HAP-1 (cell line): ENCODE results near the gene SH3GL2.

Experiments used
- DNase-seq, 2 experiments: peaks; one replicate each; pipeline ENCODE4 v3.0.0-alpha.2; 2016 to 2020; ENCODE audit warnings: low spot score in 2 of 2
- H3K27me3 ChIP-seq: fragments of 250-450 bp; sonication (Bioruptor Pico); 2 replicates; pipeline ENCODE4 v1.5.1; 2020; ENCODE audit warnings: low read depth, mild to moderate bottlenecking, moderate library complexity
- H3K36me3 ChIP-seq: fragments of 250-450 bp; sonication (Bioruptor Pico); replicated peaks from 2 replicates; pipeline ENCODE4 v1.5.1; 2020; ENCODE audit warnings: mild to moderate bottlenecking
- H3K4me1 ChIP-seq: fragments of 250-450 bp; sonication (Bioruptor Pico); 2 replicates; pipeline ENCODE4 v1.5.1; 2020; ENCODE audit warnings: mild to moderate bottlenecking
- H3K4me3 ChIP-seq: fragments of 250-450 bp; sonication (Bioruptor Pico); 2 replicates; pipeline ENCODE4 v1.5.1; 2020; ENCODE audit warnings: mild to moderate bottlenecking, moderate library complexity
- H3K9me3 ChIP-seq: fragments of 250-450 bp; sonication (Bioruptor Pico); 2 replicates; pipeline ENCODE4 v1.5.1; 2020; ENCODE audit warnings: mild to moderate bottlenecking, moderate library complexity
- in situ Hi-C: fragments of 300-500 bp; cut with MboI; formaldehyde crosslinking; loops from 3 replicates; pipeline ENCODE4 v1.14.3; 2020; ENCODE audit warnings: low sequenced_read_pairs, inconsistent platforms, mixed read lengths

Gene SH3GL2

DNA sequence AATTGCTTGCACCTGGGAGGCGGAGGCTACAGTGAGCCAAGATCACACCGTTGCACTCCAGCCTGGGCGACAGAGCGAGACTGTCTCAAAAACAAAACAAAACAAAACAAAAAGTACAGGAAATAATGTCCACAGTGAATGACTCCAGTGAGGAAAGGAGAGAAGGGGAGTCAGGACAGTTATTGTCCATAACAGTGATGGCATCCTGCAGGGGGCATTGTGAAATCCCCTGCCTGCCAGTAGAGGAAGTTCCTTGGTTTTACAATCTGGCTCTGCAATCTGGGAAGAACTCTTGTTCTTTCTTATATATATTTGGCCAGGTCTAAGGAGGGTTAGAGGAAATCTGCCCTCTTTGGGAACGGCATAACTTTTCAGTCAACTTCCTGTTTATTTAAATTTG lies 8.2 kb downstream of the SH3GL2 start:
- no peaks in the 10 kb centered on the region for H3K9me3 ChIP-seq
- peaks cover 4% of the 10 kb centered on the region; the same call in 1 of the 2 replicates for H3K4me1 ChIP-seq
- H3K27me3 ChIP-seq: peaks cover 9% of the 10 kb centered on the region
- no peaks in the 10 kb centered on the region for H3K36me3 ChIP-seq
- H3K4me3 ChIP-seq: no peak overlapping the region
- in situ Hi-C loops: no loop called here
- no peak for DNase-seq

DNA sequence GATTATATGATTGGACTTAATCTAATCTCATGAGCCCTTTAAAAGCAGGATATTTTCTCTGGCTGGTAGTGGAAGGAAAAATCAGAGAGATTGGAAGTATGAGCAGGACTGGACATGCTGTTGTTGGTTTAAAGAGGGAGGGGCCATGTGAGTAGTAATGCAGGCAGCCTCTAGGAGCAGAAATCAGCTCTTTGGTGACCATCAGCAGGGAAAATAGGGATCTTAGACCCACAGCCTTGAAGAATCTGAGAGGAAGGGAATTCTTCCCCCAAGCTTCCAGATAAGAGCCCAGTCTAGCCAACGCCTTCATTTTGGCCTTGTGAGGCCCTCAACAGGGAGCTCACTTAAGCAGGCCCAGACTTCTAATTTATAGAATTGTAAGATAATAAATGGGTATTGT lies 9.5 kb downstream of the SH3GL2 start:
- DNase-seq: no peak
- Histone ChIP-seq H3K4me1 (peaks cover 7% of the 10 kb centered on the region; the same call in 1 of the 2 replicates), H3K4me3 (no peak overlapping the region), H3K27me3 (0 out of 2 replicates have a peak, but pooled peaks cover under 1% of the 10 kb centered on the region), H3K9me3 (no peaks in the 10 kb centered on the region), H3K36me3 (no peaks in the 10 kb centered on the region)
- in situ Hi-C loops: no loop called here

DNA sequence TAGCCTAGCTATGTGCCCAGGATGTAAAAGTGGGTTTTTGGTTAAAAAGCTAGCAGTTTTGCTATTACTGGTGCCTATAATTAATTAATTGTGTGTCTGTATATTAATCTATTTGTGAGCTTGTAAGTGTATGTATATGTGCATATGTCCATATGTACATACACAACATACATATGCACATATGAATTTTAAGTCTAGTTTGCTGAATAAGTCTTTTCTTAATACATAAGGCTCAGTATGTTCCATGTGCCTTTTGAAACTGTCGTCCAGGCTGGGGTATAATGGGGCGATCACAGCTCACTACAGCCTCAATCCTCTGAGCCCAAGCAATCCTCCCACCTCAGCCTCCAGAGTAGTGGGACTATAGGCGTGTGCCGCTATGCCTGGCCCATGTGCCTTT lies 10.1 kb downstream of the SH3GL2 start:
- no peaks in the 10 kb centered on the region for H3K9me3 ChIP-seq
- in situ Hi-C loops: no loop called here
- H3K4me1 ChIP-seq: peaks cover 7% of the 10 kb centered on the region; the same call in 1 of the 2 replicates
- H3K36me3 ChIP-seq: no peaks in the 10 kb centered on the region
- H3K4me3 ChIP-seq: no peak overlapping the region
- no peak for DNase-seq
- H3K27me3 ChIP-seq: no peaks in the 10 kb centered on the region

DNA sequence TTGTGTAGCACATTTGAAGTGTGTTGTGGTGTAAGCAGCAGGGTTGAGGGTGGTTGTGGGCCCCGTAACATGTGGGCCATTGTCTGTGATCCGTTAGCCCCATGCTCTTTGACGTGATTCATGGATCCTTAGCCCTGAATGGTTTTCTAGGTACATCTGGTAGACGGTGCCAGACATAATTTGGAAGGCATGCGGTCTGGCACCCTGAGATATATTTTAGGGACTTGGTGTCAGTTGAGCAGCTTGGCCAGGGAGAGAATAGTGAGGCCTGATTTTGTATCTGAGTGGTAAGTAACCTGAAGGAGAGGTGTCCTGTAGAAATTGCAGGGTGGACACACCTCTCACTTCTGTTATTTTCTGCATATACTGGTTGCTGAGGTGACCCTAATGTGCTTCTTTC lies 10.9 kb downstream of the SH3GL2 start:
- no peaks in the 10 kb centered on the region for H3K36me3 ChIP-seq
- DNase-seq: no peak
- peaks cover 5% of the 10 kb centered on the region for H3K27me3 ChIP-seq
- no peaks in the 10 kb centered on the region for H3K9me3 ChIP-seq
- H3K4me1 ChIP-seq: peaks cover 7% of the 10 kb centered on the region; the same call in 1 of the 2 replicates
- no peak overlapping the region for H3K4me3 ChIP-seq
- in situ Hi-C loops: no loop called here

DNA sequence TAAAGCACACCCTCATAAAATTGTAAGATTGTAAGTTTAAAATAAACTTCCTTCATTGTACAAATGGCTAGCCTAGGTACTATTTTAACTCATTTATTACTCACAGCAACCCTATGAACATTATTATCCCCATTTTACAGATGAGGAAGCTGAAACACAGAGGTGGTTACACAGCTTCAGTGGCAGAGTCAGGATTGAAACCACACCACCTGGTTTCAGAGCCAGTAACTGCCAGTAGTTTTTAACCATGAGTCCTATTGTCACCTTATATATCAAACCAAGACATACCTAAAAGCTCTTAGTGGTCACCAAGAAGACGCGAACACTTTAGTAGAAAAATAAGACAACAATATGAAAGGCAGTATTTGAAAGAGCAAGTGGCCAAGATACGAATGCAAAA lies 16.1 kb downstream of the SH3GL2 start:
- peaks cover 25% of the 10 kb centered on the region for H3K27me3 ChIP-seq
- peaks cover 7% of the 10 kb centered on the region; the same call in 1 of the 2 replicates for H3K4me1 ChIP-seq
- no peak for DNase-seq
- in situ Hi-C loops: no loop called here
- no peaks in the 10 kb centered on the region for H3K36me3 ChIP-seq
- no peaks in the 10 kb centered on the region for H3K9me3 ChIP-seq
- no peak overlapping the region for H3K4me3 ChIP-seq

DNA sequence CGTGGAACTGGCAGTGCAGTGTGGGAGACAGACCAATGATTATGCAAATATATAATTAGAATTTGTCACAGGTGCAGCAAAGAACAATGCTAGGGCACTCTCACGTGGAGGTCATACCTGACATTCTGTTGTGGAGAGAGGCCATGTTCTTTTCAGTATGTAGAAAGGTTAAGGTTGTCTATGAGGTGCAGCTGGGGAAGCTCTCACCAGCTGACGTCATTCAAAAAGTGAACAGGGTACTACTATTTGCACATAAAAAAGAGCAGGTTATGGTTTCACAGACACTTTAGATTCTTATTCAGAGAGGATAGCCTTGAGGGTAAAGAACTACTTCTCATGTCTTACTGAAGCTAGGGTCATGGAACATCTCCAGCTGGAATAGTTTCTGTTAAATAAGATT lies 19.1 kb downstream of the SH3GL2 start:
- no peaks in the 10 kb centered on the region for H3K4me1 ChIP-seq
- no peak for DNase-seq
- no peaks in the 10 kb centered on the region for H3K36me3 ChIP-seq
- peaks cover 35% of the 10 kb centered on the region for H3K27me3 ChIP-seq
- in situ Hi-C loops: no loop called here
- no peaks in the 10 kb centered on the region for H3K9me3 ChIP-seq
- no peak overlapping the region for H3K4me3 ChIP-seq

DNA sequence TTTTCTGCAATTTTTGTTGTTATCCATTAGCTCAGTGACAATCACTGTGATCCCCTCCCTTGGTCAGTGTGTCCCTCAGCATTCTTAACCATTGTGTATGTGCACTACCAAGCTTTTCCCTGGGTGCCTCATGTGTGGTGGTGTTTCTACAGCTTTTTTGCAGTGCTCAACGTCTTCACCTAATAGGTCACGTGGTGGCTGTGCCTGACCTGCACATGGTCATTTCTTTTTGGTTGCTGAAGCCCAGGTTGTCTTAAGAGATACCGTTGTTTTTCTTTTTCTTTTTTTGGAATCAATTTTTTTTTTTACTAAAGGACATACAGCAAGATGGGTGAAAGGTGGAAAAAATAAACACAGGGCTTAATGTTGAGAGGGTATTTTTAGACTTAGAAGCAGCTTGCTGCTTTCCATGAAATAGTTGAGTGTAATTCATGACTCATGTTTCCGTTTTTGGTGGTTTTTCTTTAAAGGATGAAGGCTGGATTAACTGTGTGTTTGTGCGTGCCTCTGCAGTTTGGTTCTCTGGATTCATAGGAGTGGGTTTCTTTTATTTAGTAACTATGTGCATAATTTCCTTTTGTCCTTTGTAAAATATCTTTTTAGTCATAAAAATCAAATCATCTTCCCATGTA lies 22.2 kb downstream of the SH3GL2 start:
- H3K36me3 ChIP-seq: no peaks in the 10 kb centered on the region
- H3K4me3 ChIP-seq: no peak overlapping the region
- H3K4me1 ChIP-seq: no peaks in the 10 kb centered on the region
- no peak for DNase-seq
- in situ Hi-C loops: no loop called here
- peaks cover 19% of the 10 kb centered on the region for H3K27me3 ChIP-seq
- H3K9me3 ChIP-seq: no peaks in the 10 kb centered on the region

DNA sequence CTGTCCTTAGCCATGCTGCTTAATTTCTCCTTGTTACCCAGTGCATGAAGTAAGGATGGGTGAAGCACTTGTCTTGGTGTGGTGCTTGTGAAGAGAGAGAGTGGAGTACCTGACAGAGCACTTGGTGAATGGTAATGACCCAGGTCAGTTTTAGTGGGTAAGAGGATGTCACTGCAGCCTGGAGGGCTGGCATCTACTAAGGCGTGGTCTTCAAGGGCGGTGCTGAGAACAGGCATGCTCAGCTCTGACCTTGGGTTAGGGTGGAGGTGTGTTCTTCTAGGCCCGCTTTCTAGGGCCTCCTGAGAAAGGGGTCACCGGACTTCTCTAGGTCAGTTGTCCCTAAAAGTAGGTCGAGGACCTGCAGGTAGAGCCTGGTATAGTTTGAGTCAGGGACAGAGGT lies 25.7 kb downstream of the SH3GL2 start:
- in situ Hi-C loops: no loop called here
- no peak overlapping the region for H3K4me3 ChIP-seq
- no peaks in the 10 kb centered on the region for H3K4me1 ChIP-seq
- no peaks in the 10 kb centered on the region for H3K9me3 ChIP-seq
- DNase-seq: no peak
- peaks cover 15% of the 10 kb centered on the region for H3K27me3 ChIP-seq
- no peaks in the 10 kb centered on the region for H3K36me3 ChIP-seq

DNA sequence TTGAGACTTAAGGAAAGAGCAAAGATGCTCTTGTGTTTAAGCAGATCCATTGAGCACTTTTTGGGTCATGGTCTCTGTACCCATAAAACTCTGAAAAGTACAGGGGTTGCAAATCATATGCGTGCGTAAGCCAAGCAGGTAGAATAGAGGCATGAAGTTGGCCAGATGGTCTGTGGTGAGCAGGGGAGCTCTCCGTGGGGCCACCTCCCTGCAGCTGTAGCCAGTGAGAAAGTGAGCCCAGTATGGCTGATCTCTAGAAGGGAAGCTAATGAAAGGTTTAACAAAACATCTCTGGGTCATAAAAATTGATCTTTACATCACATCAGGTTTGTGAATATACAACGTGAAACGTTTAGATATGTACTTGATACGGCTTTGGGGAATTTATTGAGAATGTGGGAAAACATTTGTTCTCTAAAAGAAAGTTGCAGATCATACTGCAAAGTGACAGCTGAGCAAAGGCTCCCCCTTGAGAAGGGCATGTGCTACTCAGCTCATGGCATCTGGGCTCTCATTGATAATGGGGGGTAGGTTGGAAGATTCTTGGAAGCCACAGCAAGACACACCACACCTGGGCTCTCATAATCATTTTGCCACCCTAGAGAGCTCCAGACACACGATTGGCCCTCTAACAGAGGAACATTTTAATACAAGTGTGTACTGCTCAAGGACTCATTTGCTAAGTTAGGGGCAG lies 30.6 kb downstream of the SH3GL2 start:
- Histone ChIP-seq H3K4me1 (no peaks in the 10 kb centered on the region), H3K36me3 (no peaks in the 10 kb centered on the region), H3K4me3 (no peak overlapping the region), H3K9me3 (no peaks in the 10 kb centered on the region), H3K27me3 (peaks cover 11% of the 10 kb centered on the region)
- DNase-seq: no peak
- in situ Hi-C loops: no loop called here

DNA sequence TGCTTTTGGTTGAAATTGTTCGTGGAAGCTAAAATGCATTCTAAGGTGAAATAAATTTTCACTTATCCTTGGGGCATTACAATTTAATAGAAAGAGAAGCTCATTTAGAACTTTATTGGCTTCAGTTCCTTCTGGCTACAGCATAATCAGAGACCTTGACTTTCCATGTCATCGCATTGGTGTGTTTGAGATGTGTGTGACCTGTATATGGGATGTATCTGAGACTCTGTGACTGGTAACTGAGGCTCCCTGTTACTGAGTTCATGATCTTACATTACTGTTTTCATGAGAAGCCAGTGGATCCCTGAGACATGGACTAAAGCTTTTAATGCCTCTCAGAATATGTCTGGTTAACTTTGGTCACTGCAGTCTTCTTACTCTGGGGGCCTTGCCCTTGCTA lies 32.5 kb downstream of the SH3GL2 start:
- in situ Hi-C loops: no loop called here
- Histone ChIP-seq H3K4me1 (no peaks in the 10 kb centered on the region), H3K4me3 (no peak overlapping the region), H3K9me3 (no peaks in the 10 kb centered on the region), H3K36me3 (no peaks in the 10 kb centered on the region), H3K27me3 (peaks cover 16% of the 10 kb centered on the region)
- DNase-seq: no peak

DNA sequence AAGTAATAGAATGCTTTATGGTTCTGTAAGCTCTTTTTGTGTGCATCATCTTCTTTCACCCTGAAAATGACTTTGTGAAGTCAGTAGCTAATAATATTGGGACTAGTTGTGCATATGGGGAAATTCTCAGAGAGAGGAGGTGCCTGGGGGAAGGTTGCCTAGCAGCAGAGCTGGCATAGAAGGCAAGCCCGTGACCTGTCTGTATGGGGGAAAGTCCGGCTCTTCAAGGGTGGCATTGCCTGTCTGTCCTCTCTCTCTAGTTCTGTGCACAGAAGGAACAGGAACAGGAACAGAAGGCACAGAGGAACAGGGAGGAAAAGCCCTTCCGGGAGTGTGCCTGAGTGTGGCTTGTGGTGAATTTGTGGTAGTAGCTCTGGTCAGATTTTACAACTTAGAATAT lies 33.1 kb downstream of the SH3GL2 start:
- Histone ChIP-seq H3K27me3 (peaks cover 15% of the 10 kb centered on the region), H3K4me3 (no peak overlapping the region), H3K9me3 (no peaks in the 10 kb centered on the region), H3K4me1 (no peaks in the 10 kb centered on the region), H3K36me3 (no peaks in the 10 kb centered on the region)
- in situ Hi-C loops: no loop called here
- no peak for DNase-seq

DNA sequence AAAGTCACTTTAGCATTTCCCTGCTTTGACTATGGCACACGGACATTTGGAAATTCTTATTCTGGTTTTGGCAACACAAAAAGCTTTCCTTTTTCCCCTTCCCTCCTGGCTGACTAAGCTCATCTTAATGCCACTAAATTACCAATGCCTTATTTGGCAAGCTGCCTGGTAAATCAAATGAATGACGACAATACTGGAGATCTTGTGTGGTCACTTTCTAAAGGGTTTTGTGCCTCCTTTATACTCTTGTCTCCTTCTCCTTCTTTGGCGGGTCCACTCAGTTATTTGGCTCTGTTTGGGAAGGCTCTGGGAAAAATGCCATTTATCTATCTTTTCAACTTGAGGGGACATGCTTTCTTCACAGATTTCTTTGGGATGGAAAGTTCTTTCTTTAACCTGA lies 34.9 kb downstream of the SH3GL2 start:
- H3K4me3 ChIP-seq: no peak overlapping the region

DNA sequence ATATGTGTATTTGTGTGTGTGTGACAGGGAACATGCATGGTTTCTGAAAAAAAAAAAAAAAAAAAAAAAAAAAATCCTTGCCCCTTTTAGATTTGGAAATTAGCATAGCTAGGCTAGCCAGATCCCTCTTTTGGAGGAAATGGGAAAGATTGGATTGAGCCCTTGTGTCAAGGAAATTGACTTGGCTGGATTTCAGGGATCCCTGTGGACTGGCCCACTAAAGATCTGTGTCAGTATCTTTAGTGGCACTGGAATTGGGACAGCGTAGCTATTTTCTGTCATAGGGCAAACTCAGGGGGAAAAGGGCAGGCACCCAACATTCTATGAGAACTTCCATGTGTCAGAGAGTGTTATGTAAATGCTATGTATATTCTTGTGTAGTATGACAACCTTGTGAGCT lies 35.4 kb downstream of the SH3GL2 start:
- no peaks in the 10 kb centered on the region for H3K4me1 ChIP-seq
- H3K4me3 ChIP-seq: no peak overlapping the region
- peaks cover 11% of the 10 kb centered on the region for H3K27me3 ChIP-seq
- H3K9me3 ChIP-seq: no peaks in the 10 kb centered on the region
- H3K36me3 ChIP-seq: no peaks in the 10 kb centered on the region
- in situ Hi-C loops: no loop called here
- no peak for DNase-seq

More for the DNA sequence above, 34.9 kb downstream of the SH3GL2 start:
- no peaks in the 10 kb centered on the region for H3K36me3 ChIP-seq
- H3K27me3 ChIP-seq: peaks cover 11% of the 10 kb centered on the region
- no peaks in the 10 kb centered on the region for H3K4me1 ChIP-seq
- in situ Hi-C loops: no loop called here
- H3K9me3 ChIP-seq: no peaks in the 10 kb centered on the region
- DNase-seq: no peak

DNA sequence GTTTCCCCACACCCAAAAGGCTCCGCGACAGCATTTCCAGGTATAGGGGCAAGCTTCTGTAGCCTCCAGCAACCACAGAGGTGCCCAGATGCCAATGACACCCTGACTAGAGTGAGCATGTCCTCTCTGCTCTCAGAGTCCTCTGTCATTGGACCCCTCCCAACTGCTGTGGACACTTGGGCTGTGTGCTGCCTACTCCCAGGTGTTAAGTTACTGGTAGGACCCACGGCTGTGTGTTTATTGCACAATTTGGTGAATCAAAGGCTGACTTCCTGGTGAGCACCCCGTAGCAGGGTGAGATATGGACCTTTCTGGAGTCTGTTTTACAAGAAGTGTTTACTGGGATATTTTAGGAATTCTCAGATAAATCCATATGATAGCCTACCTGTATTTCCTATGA lies 36.0 kb downstream of the SH3GL2 start:
- H3K27me3 ChIP-seq: peaks cover 11% of the 10 kb centered on the region
- no peak for DNase-seq
- no peaks in the 10 kb centered on the region for H3K36me3 ChIP-seq
- in situ Hi-C loops: no loop called here
- H3K9me3 ChIP-seq: no peaks in the 10 kb centered on the region
- no peaks in the 10 kb centered on the region for H3K4me1 ChIP-seq
- no peak overlapping the region for H3K4me3 ChIP-seq
